Activated T-cell treated with anti-CD3 and anti-CD28 coated beads, Interleukin-2, amount 50 U/mL, for 48 hours (primary cell): ENCODE data around the gene RXFP3.
"Not testable (repeated sequence)": the region's sequence is repeated elsewhere in the genome, so short reads cannot be mapped to it uniquely, and the experiment has no call there.

Experiments
- DNase-seq, 2 experiments: peaks; one replicate each; pipeline ENCODE4 v3.0.0-alpha.2; 2020

The RXFP3 gene

DNA sequence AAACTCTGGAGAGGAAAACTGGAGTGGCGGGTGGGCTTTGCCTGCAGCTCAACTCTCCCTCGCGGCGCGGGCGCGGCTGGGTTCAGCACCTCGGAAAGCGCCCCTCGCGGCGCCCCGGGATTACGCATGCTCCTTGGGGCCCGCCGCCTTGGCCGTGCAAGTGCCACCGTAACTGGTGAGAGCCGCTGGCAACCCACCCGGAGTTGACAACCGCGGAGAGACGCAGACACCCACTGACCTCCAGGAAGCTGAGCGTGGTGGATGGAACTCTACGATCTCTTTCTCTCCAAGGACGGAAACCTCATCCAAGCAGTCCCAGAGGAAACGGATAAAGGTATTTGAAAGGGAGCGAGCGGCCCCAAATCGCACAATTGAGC is 194 bp upstream of the RXFP3 start:
- DNase-seq = peak; percentile 68 to 71

GRCh38 chr5:33937017-33937706 is 976 bp downstream of the RXFP3 start:
- DNase-seq = peak in 1 of 2 experiments; percentile 17

DNA sequence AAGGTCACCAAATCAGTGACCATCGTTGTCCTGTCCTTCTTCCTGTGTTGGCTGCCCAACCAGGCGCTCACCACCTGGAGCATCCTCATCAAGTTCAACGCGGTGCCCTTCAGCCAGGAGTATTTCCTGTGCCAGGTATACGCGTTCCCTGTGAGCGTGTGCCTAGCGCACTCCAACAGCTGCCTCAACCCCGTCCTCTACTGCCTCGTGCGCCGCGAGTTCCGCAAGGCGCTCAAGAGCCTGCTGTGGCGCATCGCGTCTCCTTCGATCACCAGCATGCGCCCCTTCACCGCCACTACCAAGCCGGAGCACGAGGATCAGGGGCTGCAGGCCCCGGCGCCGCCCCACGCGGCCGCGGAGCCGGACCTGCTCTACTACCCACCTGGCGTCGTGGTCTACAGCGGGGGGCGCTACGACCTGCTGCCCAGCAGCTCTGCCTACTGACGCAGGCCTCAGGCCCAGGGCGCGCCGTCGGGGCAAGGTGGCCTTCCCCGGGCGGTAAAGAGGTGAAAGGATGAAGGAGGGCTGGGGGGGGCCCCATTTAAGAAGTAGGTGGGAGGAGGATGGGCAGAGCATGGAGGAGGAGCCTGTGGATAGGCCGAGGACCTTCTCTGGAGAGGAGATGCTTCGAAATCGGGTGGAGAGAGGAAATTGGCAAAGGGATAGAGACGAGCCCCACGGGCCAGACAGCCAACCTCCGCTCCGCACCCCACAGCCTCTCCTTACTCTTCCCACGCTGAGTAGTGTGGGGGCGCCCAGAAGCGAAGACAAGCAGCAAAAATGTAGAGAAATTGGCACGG is 1.7 kb downstream of the RXFP3 start:
- DNase-seq = peak in 1 of 2 experiments; percentile 17

- DNase-seq = no peak
Measured at GRCh38 chr5:33938507-33938796, 2.3 kb downstream of the RXFP3 start.

DNA sequence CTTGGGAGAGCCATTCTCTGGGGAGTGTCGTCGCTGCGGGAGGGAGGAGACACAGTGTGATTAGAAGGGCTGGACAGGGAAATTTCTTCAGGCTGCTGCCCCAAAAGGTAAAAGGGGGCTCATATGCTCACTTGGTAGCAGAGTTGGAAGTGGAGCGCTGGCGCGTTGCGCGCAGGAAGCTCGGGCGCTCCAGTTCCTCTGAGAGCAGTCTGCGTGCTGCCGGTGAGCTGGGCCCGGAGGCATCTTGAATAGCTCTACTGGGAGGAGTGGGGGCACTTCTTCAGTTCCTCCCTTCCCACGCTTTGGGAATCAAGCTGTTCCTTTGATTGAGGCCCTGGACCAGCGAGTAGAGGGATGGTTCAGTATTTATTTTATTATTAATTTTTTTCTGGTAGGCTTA is 2.7 kb downstream of the RXFP3 start:
- DNase-seq = no peak

DNA sequence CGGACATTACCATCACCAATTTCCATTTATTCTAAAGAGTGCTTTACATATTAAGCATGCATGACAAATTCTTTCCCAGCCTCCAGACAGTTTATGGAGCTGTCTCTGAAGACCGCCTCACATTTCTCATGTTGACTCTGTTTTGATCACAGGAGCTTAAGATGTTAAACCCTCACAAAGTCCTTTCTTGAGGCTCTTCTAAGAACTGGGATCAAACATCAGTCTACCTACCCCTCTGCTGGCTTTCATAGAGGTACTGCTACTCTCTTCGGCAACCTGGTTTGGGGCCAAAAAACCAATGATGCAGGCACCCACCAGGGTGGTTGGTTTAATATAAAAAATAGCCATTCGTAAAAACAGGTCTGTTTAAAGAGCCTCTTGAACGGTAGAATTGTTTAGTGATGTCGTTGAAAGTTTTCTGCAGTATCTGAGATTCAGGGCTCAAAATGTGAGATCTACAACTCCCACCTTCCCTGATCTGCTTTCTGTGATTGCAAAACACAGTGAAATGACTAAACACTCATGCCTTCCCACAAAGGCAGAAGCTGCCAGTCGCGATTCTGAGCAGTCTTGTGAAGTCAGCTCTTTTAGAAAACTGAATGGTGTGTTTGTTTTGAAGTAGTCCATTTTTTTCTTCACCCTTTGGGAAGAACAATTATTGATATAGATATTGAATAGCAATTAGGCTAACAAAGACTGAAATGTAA is 3.5 kb downstream of the RXFP3 start:
- DNase-seq = no peak

DNA sequence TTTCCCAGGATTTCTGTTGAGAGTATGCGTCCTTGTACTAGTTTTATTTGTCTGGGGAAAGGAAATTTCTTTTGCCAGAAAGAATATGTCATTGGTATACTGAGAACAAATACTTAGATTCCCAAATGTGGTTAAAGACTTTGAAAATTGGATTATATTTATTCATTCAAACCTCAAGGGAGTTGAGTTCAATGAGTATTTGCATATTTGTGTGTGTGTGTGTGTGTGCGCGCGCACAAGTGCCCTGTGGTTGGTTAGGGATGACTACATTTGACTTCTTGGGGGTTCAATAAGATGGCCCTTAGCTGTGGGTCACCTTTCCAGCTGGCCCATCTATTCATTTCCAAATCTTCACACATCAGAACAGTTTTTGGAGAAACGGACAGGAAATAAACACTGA is 4.9 kb downstream of the RXFP3 start:
- no peak for DNase-seq

DNA sequence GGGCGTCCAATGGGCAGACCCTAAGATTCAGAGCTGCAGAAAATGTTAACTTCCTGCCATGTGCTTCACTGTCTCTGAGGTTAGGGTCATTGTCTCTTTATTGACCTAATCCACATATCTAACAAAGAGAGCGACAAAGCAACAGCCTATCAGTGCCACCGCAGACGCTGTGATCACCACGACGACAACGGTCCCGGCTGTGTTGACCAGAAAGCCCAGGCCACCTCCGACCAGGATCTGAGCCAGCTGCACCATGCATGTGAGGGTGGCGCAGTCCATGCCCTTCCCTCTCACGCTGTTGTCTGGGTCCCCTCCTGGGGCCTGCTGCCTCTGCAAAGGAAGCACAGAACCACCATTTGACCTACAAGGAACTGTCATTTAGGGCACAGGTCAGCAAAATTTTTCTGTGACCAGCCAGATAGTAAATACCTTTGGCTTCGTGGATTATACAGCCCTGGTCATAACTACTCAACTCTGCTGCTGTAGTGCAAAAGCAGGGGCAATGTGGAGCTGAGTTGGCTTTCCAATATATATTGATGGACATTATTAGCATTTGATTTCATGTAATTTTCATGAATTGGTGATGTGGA is 8.5 kb downstream of the RXFP3 start:
- no peak for DNase-seq

DNA sequence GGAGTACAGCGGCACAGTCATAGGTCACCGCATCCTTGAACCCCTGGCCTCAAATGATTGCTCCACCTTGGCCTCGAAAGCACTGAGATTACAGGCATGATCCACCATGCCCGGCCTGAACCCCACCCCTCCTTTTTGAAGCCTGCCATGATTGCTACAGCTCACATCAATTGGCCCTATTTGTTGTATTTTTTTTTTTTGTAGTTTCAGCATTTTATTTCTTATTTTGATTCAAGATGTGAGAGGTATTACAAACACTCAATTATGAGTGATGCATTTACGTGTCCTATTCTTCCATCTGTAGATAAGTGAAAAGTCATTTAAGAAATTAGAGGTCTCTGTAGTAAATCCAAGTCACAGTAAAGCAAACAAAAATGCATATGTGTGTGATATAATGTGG is 16.0 kb downstream of the RXFP3 start:
- not testable (repeated sequence) for DNase-seq

DNA sequence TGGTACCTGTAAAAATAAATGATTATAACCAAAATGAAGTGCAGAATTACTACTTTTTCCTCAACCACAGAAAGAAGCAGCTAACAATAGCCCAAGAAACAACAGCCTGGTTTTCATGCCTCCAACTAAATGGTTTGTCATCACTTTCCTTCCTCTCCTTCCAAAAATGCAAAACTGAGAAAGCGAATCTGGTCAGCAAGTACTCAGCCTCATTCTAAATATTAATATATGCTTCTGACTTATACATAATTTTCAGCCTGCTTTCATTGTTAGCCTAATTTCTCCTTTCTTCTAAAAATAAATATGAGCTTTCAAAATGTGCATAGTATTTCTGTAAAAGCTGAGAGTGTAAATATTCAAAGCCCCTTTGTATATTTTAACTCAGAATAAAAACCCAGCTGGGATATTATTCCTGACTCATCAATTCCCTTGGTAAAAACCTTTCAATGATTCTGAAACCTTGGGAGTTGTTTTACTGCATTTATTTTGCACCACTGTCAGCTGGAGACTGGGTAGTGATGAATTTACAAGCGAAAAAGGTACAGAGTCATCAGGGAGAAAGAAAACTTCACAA is 21.5 kb downstream of the RXFP3 start:
- DNase-seq = no peak

- DNase-seq = no peak
Measured at GRCh38 chr5:33958176-33958575, 22.0 kb downstream of the RXFP3 start.

DNA sequence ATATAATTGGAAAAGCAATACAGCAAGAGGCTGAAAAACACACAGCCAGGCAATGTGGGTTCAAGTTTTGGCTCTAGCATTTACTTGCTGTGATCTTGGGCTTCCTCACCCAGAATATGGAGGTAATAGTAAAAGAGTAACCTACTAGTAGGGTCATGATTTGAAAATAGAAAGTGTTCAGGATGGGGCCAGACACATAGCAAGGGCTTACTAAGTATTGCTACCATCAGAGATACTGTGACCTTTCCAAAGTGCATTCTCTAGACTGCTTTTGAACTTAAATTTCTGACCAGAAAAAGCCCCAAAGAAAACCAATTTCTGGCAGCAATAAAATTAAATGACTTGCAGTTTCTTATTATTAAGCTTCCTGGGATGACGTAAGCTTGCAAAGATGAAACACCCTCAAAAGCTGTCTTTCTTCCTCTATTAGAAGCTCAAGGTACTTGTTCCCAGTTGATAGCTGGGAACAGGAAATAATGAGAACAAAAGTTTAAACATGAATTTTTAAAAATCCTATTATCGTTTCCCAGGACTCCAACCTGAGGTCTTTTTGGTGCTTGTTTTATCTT is 28.0 kb downstream of the RXFP3 start:
- no peak for DNase-seq

GRCh38 chr5:33966805-33967204 is 30.6 kb downstream of the RXFP3 start:
- no peak for DNase-seq

- DNase-seq = no peak
Measured at GRCh38 chr5:33968211-33969005, 32.2 kb downstream of the RXFP3 start.

DNA sequence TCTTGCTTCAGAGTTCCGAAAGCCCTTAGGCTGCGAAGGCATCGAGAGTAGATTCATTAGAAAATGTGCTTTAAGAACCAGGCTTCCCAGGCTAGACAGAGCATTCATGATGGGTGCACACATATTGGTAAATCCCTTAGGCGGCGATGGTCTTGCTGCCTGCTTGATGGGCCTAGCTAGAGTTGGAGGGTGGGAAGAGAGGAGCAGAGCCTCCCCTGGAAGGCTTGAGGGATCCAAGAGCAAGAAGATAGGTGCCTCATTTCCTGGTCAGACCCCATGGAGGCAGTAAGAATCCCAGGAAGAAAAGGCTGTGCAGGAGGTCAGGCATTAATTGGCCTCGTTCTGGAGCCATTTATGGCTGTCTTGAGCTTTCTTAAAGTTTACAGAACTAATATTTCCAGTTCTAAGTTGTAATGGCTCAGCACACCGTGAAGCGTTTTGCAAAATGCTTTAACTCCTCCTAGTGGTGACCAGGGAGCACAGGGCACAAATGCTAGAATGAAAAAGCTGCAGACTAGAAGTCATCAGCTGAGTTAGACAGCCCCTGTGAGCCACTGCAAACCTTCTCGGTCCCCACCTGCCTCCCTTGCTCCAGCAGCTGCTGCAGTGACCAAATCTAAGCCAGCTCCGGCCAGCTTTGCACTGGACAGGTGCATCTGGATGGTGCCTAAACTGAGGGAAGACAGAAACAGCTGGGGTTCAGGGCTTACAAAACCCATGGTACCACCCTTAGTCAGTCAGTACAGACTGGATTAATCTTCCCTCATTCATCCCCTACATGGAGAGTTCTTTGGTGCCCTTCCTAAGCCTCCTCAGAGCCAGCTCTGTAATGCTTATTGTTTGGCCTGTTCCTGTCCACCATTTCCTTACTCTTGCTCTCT is 33.6 kb downstream of the RXFP3 start:
- DNase-seq = peak in 1 of 2 experiments; percentile 17

DNA sequence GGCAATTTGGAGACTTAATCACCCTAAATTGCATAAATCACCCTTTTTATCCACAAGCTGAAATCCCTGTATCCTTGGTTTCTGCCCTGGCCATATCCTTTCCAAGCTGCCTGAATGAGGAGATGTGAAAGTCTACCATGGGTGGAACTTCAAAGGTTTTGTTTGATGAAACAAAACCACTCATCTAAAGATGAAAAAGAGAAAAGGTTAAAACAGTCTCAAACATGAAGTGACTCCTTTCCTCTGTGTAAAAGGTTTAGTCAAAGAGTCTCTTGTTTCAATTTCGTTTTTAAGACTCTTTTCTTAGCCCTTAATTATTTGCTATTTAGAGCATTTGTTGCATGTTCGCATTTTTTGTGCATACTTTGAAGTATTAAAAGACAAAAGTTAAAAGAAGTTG is 37.1 kb downstream of the RXFP3 start:
- no peak for DNase-seq

DNA sequence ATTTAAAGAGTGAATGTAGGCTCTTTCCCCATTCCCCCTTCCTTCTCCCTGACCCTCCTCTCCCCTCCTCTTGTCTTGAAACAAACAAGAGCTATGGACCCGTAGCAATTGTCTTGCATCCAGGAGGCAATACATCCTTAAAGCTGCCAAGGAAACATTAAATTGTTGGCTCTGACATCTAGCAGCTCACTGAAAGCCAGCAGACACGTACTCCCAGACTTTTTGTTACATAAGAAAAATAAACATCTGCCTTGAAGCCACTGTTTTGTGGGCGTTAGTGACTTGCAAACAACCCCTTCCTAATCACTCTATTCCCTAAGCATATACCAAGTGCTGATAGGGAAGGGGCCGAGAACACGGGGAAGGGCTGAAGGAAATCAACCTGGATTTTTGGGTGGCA is 39.7 kb downstream of the RXFP3 start:
- DNase-seq = no peak

DNA sequence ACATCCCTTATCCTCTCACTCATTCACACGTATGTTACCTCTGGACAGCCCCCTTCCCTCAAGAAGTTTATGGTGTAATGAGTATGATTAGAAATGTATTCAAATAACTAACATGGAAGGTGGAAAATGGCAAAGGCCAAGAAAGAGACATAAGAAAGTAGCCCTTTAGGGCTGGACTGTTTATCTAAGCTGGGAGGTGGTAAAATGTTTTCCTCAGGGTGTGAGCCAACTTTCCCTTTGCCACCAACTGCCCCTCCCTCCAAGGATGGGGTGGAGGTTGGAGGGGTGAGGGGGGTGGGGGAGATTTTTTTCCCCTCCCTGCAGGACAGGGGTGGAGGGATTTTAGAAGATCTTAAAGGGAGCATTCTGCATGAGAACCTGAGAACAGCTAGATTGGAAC is 40.1 kb downstream of the RXFP3 start:
- DNase-seq = no peak

DNA sequence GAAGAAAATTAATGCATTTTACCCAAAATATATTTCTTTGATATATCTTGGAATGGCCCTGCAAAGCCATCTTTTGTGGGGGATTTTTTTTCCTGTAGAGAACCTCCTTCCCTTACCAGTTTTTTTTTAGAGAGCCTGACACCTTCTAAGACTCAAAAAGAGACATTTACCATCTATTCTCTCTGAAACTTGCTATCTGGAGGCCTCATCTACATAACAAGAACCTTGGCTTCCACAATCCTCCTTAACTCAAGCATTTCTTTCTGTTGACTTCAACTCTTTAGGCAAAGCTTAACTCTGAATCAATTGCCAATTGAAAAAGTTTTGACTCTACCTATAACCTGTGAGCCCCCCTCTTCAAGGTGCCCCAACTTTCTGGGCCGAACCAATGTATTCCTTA is 42.1 kb downstream of the RXFP3 start:
- DNase-seq = no peak

GRCh38 chr5:33980030-33980429 is 43.8 kb downstream of the RXFP3 start:
- DNase-seq = no peak
